Mesodermal cell (in vitro differentiated cells): ENCODE results near the gene CDC7.

Source experiments
- H3K27ac ChIP-seq: 2 replicates; pipeline ENCODE4 v1.7.0; 2013; ENCODE audit warnings: mild to moderate bottlenecking, low read depth, low read length, moderate library complexity; ENCODE audit not compliant: severe bottlenecking
- H3K36me3 ChIP-seq: 2 replicates; pipeline ENCODE4 v1.7.1; 2013; ENCODE audit warnings: mild to moderate bottlenecking, low read length, moderate library complexity; ENCODE audit not compliant: control insufficient read depth, insufficient read depth
- H3K4me1 ChIP-seq: one replicate; pipeline ENCODE4 v1.7.1; 2013; ENCODE audit warnings: mild to moderate bottlenecking, low read length; ENCODE audit not compliant: insufficient read depth, control insufficient read depth, poor library complexity, severe bottlenecking
- H3K4me3 ChIP-seq: 2 replicates; pipeline ENCODE4 v1.7.0; 2013; ENCODE audit warnings: low read length, control low read depth, mild to moderate bottlenecking; ENCODE audit not compliant: insufficient read depth, poor library complexity, severe bottlenecking; ENCODE audit errors: extremely low read depth
- H3K9me3 ChIP-seq: 2 replicates; pipeline ENCODE4 v1.7.1; 2013; ENCODE audit warnings: mild to moderate bottlenecking, low read length, moderate library complexity; ENCODE audit not compliant: control insufficient read depth
- WGBS, 2 experiments: methylation state at CpG; one replicate each; pipeline ENCODE4 v1.1.5; 2013; ENCODE audit warnings: missing lambda C conversion rate in 2 of 2; ENCODE audit not compliant: insufficient coverage in 2 of 2; 5-methylcytosine and 5-hydroxymethylcytosine counted together

CDC7 gene

GRCh38 chr1:91546876-91547275 is 46.2 kb downstream of the CDC7 start:
- Histone ChIP-seq H3K36me3 (no peaks in the 10 kb centered on the region), H3K27ac (no peak overlapping the region), H3K4me3 (no peak overlapping the region), H3K4me1 (peaks cover 7% of the 10 kb centered on the region), H3K9me3 (peaks cover 6% of the 10 kb centered on the region)
- WGBS, 2 experiments, result 96 to 98% methylated on average over 16 to 19 of the region's 19 CpGs

- 82 to 100% methylated on average over 2 of the region's 3 CpGs for WGBS, 2 experiments
- Histone ChIP-seq H3K4me3 (no peak overlapping the region), H3K36me3 (no peaks in the 10 kb centered on the region), H3K4me1 (peaks cover 7% of the 10 kb centered on the region), H3K9me3 (peaks cover 6% of the 10 kb centered on the region), H3K27ac (peak overlapping the region; percentile 48)
These were observed 47.9 kb downstream of the CDC7 start for GRCh38 chr1:91548376-91549040.

- Histone ChIP-seq H3K9me3 (peaks cover 6% of the 10 kb centered on the region), H3K4me1 (peaks cover 7% of the 10 kb centered on the region), H3K27ac (peak overlapping the region; percentile 48), H3K36me3 (no peaks in the 10 kb centered on the region), H3K4me3 (no peak overlapping the region)
- no CpG with 5 or more reads among the region's 2 CpGs for whole genome bisulfite sequencing, 2 experiments
These were observed 48.5 kb downstream of the CDC7 start for GRCh38 chr1:91549041-91549735.

- H3K4me3 ChIP-seq, result no peak overlapping the region
- H3K4me1 ChIP-seq, result peaks cover 20% of the 10 kb centered on the region
- no peak overlapping the region for H3K27ac ChIP-seq
- 100% methylated on average over 1 of the region's 2 CpGs for WGBS, 2 experiments
- no peaks in the 10 kb centered on the region for H3K36me3 ChIP-seq
- peaks cover 6% of the 10 kb centered on the region for H3K9me3 ChIP-seq
These were observed 50.3 kb downstream of the CDC7 start for GRCh38 chr1:91550961-91551360.

GRCh38 chr1:91552091-91552490 is 51.4 kb downstream of the CDC7 start:
- Histone ChIP-seq H3K4me1 (peaks cover 30% of the 10 kb centered on the region), H3K27ac (no peak overlapping the region), H3K4me3 (no peak overlapping the region), H3K36me3 (no peaks in the 10 kb centered on the region), H3K9me3 (peaks cover 6% of the 10 kb centered on the region)

GRCh38 chr1:91552596-91552995 is 51.9 kb downstream of the CDC7 start:
- Histone ChIP-seq H3K36me3 (no peaks in the 10 kb centered on the region), H3K9me3 (peaks cover 6% of the 10 kb centered on the region), H3K4me3 (no peak overlapping the region), H3K27ac (no peak overlapping the region), H3K4me1 (peaks cover 34% of the 10 kb centered on the region)
- no CpG with 5 or more reads among the region's 2 CpGs for WGBS, 2 experiments

- no peak overlapping the region for H3K4me3 ChIP-seq
- peaks cover 34% of the 10 kb centered on the region for H3K4me1 ChIP-seq
- H3K36me3 ChIP-seq, result no peaks in the 10 kb centered on the region
- WGBS, 2 experiments, result 80 to 94% methylated on average over 3 of the region's 3 CpGs
- H3K9me3 ChIP-seq, result peaks cover 6% of the 10 kb centered on the region
- no peak overlapping the region for H3K27ac ChIP-seq
These were observed 52.5 kb downstream of the CDC7 start for GRCh38 chr1:91553177-91553591.

- Histone ChIP-seq H3K36me3 (no peaks in the 10 kb centered on the region), H3K27ac (no peak overlapping the region), H3K9me3 (peaks cover 6% of the 10 kb centered on the region), H3K4me3 (no peak overlapping the region), H3K4me1 (peaks cover 26% of the 10 kb centered on the region)
- WGBS, 2 experiments, result 90 to 97% methylated on average over 2 to 4 of the region's 7 CpGs
These were observed 54.6 kb downstream of the CDC7 start for GRCh38 chr1:91555074-91555730.

GRCh38 chr1:91555821-91556531 is 55.3 kb downstream of the CDC7 start:
- 82% methylated on average over 6 to 7 of the region's 7 CpGs for WGBS, 2 experiments
- H3K36me3 ChIP-seq, result no peaks in the 10 kb centered on the region
- H3K9me3 ChIP-seq, result peaks cover under 1% of the 10 kb centered on the region
- no peak overlapping the region for H3K27ac ChIP-seq
- peaks cover 26% of the 10 kb centered on the region for H3K4me1 ChIP-seq
- H3K4me3 ChIP-seq, result no peak overlapping the region

GRCh38 chr1:91556556-91556955 is 55.9 kb downstream of the CDC7 start:
- Histone ChIP-seq H3K4me1 (peaks cover 31% of the 10 kb centered on the region), H3K27ac (no peak overlapping the region), H3K9me3 (no peaks in the 10 kb centered on the region), H3K4me3 (no peak overlapping the region), H3K36me3 (no peaks in the 10 kb centered on the region)
- WGBS, 2 experiments, result 92 to 100% methylated on average over 1 to 2 of the region's 2 CpGs
